Cerebellar nuclear complex (tissue), 1 donor: ENCODE results near the gene KSR1.
"Not testable (repeated sequence)": the region's sequence is repeated elsewhere in the genome, so short reads cannot be mapped to it uniquely, and the experiment has no call there.

Source experiments
- DNase-seq, 2 experiments: peaks; one replicate each; lab custom pipeline; 2025; lab: John Stamatoyannopoulos, UW

Gene KSR1

GRCh38 chr17:27426471-27426870, 29.8 kb upstream of the KSR1 start:
- DNase-seq, result not testable (repeated sequence)

GRCh38 chr17:27427166-27427862, 28.9 kb upstream of the KSR1 start:
- DNase-seq, result not testable (repeated sequence)

GRCh38 chr17:27428781-27429505, 27.3 kb upstream of the KSR1 start:
- no peak for DNase-seq

- DNase-seq, result no peak
These were observed 26.4 kb upstream of the KSR1 start for GRCh38 chr17:27429666-27430382.

- DNase-seq, result no peak
These were observed 25.8 kb upstream of the KSR1 start for GRCh38 chr17:27430383-27430840.

GRCh38 chr17:27430882-27431491, 25.3 kb upstream of the KSR1 start:
- no peak for DNase-seq

GRCh38 chr17:27433521-27433920, 22.7 kb upstream of the KSR1 start:
- DNase-seq, result no peak

- not testable (repeated sequence) for DNase-seq
These were observed 20.7 kb upstream of the KSR1 start for GRCh38 chr17:27435431-27436070.

- DNase-seq, result no peak
These were observed 17.8 kb upstream of the KSR1 start for GRCh38 chr17:27438348-27438998.

- DNase-seq, result no peak
These were observed 16.9 kb upstream of the KSR1 start for GRCh38 chr17:27439342-27439741.

- DNase-seq, result no peak
These were observed 13.5 kb upstream of the KSR1 start for GRCh38 chr17:27442702-27443101.

GRCh38 chr17:27443491-27443890, 12.8 kb upstream of the KSR1 start:
- no peak for DNase-seq

- DNase-seq, result no peak
These were observed 10.3 kb upstream of the KSR1 start for GRCh38 chr17:27445971-27446370.

- no peak for DNase-seq
These were observed 9.5 kb upstream of the KSR1 start for GRCh38 chr17:27446569-27447301.

- DNase-seq, result not testable (repeated sequence)
These were observed 7.7 kb upstream of the KSR1 start for GRCh38 chr17:27448534-27448933.

GRCh38 chr17:27449541-27449940, 6.7 kb upstream of the KSR1 start:
- DNase-seq, result no peak

GRCh38 chr17:27449988-27450387, 6.3 kb upstream of the KSR1 start:
- DNase-seq, result no peak

- DNase-seq, result no peak
These were observed 5.8 kb upstream of the KSR1 start for GRCh38 chr17:27450416-27450815.

GRCh38 chr17:27451906-27452305, 4.3 kb upstream of the KSR1 start:
- DNase-seq, result no peak

GRCh38 chr17:27452828-27453227, 3.4 kb upstream of the KSR1 start:
- DNase-seq, result no peak

- DNase-seq, result no peak
These were observed 2.8 kb upstream of the KSR1 start for GRCh38 chr17:27453471-27453870.
